GM23338 (cell line): ENCODE results near the gene ZZZ3. TPM values are rescaled to one million over a fixed set of nuclear protein-coding genes. Genes with fewer than 3 reads are reported as not detected.

Source experiments
- ATAC-seq: fragments of 200-7000 bp; cut with Tn5 transposase; 3 replicates; pipeline ENCODE4 v1.9.1; 2020
- DNase-seq: peaks from one replicate; pipeline ENCODE4 v3.0.0-alpha.2; 2015; ENCODE audit warnings: low spot score
- H2AFZ ChIP-seq: fragments of 200-600 bp; sonication (generic); 2 replicates; pipeline ENCODE4 v1.8.0; 2016; ENCODE audit warnings: antibody characterized with exemption, mild to moderate bottlenecking, moderate library complexity
- H3F3A ChIP-seq: fragments of 200-600 bp; sonication (generic); replicated peaks from 2 replicates; pipeline ENCODE4 v1.8.0; 2017; ENCODE audit warnings: antibody characterized with exemption, mixed run types, low read depth
- H3K27ac ChIP-seq: fragments of 200-600 bp; sonication (generic); 2 replicates; pipeline ENCODE4 v1.6.1; 2016; ENCODE audit warnings: low read depth
- H3K27me3 ChIP-seq: fragments of 200-600 bp; sonication (generic); 2 replicates; pipeline ENCODE4 v1.8.0; 2016; ENCODE audit warnings: mild to moderate bottlenecking, mixed run types, moderate library complexity; ENCODE audit not compliant: insufficient read depth
- H3K36me3 ChIP-seq: fragments of 200-600 bp; sonication (generic); 2 replicates; pipeline ENCODE4 v1.8.0; 2016; ENCODE audit warnings: mild to moderate bottlenecking; ENCODE audit not compliant: insufficient read depth
- H3K4me1 ChIP-seq: fragments of 200-600 bp; sonication (generic); 2 replicates; pipeline ENCODE4 v1.8.0; 2016; ENCODE audit warnings: mild to moderate bottlenecking, moderate library complexity; ENCODE audit not compliant: insufficient read depth
- H3K4me2 ChIP-seq: fragments of 200-600 bp; sonication (generic); 2 replicates; pipeline ENCODE4 v1.7.1; 2017; ENCODE audit warnings: mixed run types
- H3K4me3 ChIP-seq: fragments of 200-600 bp; sonication (generic); 2 replicates; pipeline ENCODE4 v1.6.1; 2016; ENCODE audit warnings: mixed run types
- H3K79me2 ChIP-seq: fragments of 200-600 bp; sonication (generic); replicated peaks from 2 replicates; pipeline ENCODE4 v1.8.0; 2017; ENCODE audit warnings: mild to moderate bottlenecking; ENCODE audit not compliant: insufficient read depth
- H3K9me2 ChIP-seq: fragments of 200-600 bp; sonication (generic); 2 replicates; pipeline ENCODE4 v1.8.0; 2017; ENCODE audit not compliant: insufficient read depth
- H4K20me1 ChIP-seq: fragments of 200-600 bp; sonication (generic); replicated peaks from 2 replicates; pipeline ENCODE4 v1.8.0; 2017; ENCODE audit warnings: mild to moderate bottlenecking; ENCODE audit not compliant: insufficient read depth
- H3K27ac Mint-ChIP-seq: 2 replicates; pipeline ENCODE4 v1.8.0; 2020; ENCODE audit warnings: inconsistent platforms, mild to moderate bottlenecking, moderate library complexity, mixed read lengths
- H3K27me3 Mint-ChIP-seq: 3 replicates; pipeline ENCODE4 v1.8.0; 2022; ENCODE audit warnings: low read depth, mild to moderate bottlenecking, moderate library complexity, mixed read lengths, inconsistent platforms; ENCODE audit not compliant: insufficient read depth, poor library complexity
- H3K36me3 Mint-ChIP-seq: 3 replicates; pipeline ENCODE4 v1.8.0; 2021; ENCODE audit warnings: low read depth, mild to moderate bottlenecking, inconsistent platforms, moderate library complexity, mixed read lengths
- H3K4me1 Mint-ChIP-seq: 3 replicates; pipeline ENCODE4 v1.8.0; 2020; ENCODE audit warnings: mild to moderate bottlenecking, inconsistent platforms, mixed read lengths
- H3K4me3 Mint-ChIP-seq: 3 replicates; pipeline ENCODE4 v1.8.0; 2021; ENCODE audit warnings: moderate library complexity, mild to moderate bottlenecking, inconsistent platforms, mixed read lengths
- H3K9me3 Mint-ChIP-seq: 3 replicates; pipeline ENCODE4 v1.8.0; 2020; ENCODE audit warnings: moderate library complexity, mild to moderate bottlenecking, inconsistent platforms, mixed read lengths
- CREB1 ChIP-seq: fragments of 250-450 bp; sonication (Bioruptor Pico); IDR thresholded peaks from 2 replicates; pipeline ENCODE4 v1.5.0; 2020; ENCODE audit warnings: low read depth, mild to moderate bottlenecking, moderate library complexity
- EZH2 ChIP-seq: fragments of 200-600 bp; sonication (generic); IDR thresholded peaks from one replicate; pipeline ENCODE4 v1.8.0; 2017; ENCODE audit warnings: antibody characterized with exemption, mild to moderate bottlenecking, low read depth; ENCODE audit not compliant: unreplicated experiment
- NANOG ChIP-seq: IDR thresholded peaks from 2 replicates; pipeline ENCODE4 v1.6.1; 2016; ENCODE audit warnings: antibody characterized with exemption, borderline replicate concordance
- POLR2AphosphoS5 ChIP-seq: IDR thresholded peaks from 2 replicates; pipeline ENCODE4 v1.6.1; 2016; ENCODE audit warnings: antibody characterized with exemption, low read depth
- REST ChIP-seq: IDR thresholded peaks from one replicate; pipeline ENCODE4 v1.6.1; 2018; ENCODE audit warnings: antibody characterized with exemption; ENCODE audit not compliant: unreplicated experiment
- STAT1 ChIP-seq: IDR thresholded peaks from one replicate; pipeline ENCODE4 v1.6.1; 2016; ENCODE audit warnings: antibody characterized with exemption; ENCODE audit not compliant: unreplicated experiment
- ZNF114 ChIP-seq: fragments of 250-450 bp; sonication (Bioruptor Pico); IDR thresholded peaks from 2 replicates; pipeline ENCODE4 v1.5.0; 2020; ENCODE audit warnings: mild to moderate bottlenecking, moderate library complexity
- ZNF331 ChIP-seq: fragments of 250-450 bp; sonication (Bioruptor Pico); IDR thresholded peaks from 2 replicates; pipeline ENCODE4 v1.5.0; 2020; ENCODE audit warnings: low read depth, mild to moderate bottlenecking, moderate library complexity
- polyA plus RNA-seq: library from polyadenylated mRNA; unstranded; fragments of >200 nt; fragmentation: Nextera tagmentation; extraction: Ambion mirVana; gene quantifications from 2 replicates; pipeline ENCODE4 v1.2.1, GENCODE V29; 2016
- total RNA-seq: library from RNA; depleted of rRNA; stranded (reverse); fragments of >200 nt; shearing (Covaris generic); gene quantifications from 2 replicates; pipeline ENCODE4 v1.2.3, GENCODE V29; 2014
- TF ChIP-seq, protein P1 (sequence below): fragments of 250-450 bp; sonication (Bioruptor Pico); IDR thresholded peaks from 2 replicates; pipeline ENCODE4 v1.5.0; 2020; ENCODE audit warnings: mild to moderate bottlenecking, moderate library complexity
- TF ChIP-seq, protein P2 (sequence below), 2 experiments: fragments of 200-600 bp in 1 of 2; sonication (generic) in 1 of 2; conservative IDR thresholded peaks; 2 replicates each; pipeline versions ENCODE4 v1.5.1 to v1.6.1; 2016 to 2017; ENCODE audit warnings: antibody characterized with exemption in 2 of 2, low read depth in 2 of 2, mild to moderate bottlenecking in 2 of 2, moderate library complexity in 1 of 2
- TF ChIP-seq, protein P3 (sequence below): IDR thresholded peaks from 2 replicates; pipeline ENCODE4 v1.6.1; 2016; ENCODE audit warnings: antibody characterized with exemption

ZZZ3 gene
- total and polyA plus RNA-seq, 2 experiments from 2014 or later = 33.4 to 107 TPM

DNA sequence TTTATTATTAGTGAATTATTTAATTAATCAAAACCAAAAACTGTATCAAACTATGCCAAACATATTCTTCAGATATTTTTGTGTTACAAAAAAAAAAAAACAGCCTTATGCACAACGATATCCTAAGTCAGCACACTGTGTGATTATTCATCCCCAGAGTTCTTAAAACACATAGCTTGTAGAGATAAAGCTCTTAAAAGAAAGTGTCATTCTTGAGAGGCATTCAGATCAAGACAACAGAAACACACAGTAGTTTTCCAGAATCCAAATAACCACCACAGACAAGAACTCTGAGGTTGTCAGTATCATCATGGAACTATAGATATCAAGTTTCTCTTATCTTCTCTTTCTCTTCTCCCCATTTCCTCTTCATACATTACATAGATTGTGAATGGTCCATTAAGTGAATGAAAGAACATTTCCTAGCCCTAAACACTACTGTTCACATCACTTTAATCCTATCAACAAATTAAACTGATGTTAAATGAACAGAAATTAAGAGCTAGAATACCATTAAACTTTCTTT lies 13.5 kb downstream of the ZZZ3 start (continued):
- TF ChIP-seq, protein P1, sequence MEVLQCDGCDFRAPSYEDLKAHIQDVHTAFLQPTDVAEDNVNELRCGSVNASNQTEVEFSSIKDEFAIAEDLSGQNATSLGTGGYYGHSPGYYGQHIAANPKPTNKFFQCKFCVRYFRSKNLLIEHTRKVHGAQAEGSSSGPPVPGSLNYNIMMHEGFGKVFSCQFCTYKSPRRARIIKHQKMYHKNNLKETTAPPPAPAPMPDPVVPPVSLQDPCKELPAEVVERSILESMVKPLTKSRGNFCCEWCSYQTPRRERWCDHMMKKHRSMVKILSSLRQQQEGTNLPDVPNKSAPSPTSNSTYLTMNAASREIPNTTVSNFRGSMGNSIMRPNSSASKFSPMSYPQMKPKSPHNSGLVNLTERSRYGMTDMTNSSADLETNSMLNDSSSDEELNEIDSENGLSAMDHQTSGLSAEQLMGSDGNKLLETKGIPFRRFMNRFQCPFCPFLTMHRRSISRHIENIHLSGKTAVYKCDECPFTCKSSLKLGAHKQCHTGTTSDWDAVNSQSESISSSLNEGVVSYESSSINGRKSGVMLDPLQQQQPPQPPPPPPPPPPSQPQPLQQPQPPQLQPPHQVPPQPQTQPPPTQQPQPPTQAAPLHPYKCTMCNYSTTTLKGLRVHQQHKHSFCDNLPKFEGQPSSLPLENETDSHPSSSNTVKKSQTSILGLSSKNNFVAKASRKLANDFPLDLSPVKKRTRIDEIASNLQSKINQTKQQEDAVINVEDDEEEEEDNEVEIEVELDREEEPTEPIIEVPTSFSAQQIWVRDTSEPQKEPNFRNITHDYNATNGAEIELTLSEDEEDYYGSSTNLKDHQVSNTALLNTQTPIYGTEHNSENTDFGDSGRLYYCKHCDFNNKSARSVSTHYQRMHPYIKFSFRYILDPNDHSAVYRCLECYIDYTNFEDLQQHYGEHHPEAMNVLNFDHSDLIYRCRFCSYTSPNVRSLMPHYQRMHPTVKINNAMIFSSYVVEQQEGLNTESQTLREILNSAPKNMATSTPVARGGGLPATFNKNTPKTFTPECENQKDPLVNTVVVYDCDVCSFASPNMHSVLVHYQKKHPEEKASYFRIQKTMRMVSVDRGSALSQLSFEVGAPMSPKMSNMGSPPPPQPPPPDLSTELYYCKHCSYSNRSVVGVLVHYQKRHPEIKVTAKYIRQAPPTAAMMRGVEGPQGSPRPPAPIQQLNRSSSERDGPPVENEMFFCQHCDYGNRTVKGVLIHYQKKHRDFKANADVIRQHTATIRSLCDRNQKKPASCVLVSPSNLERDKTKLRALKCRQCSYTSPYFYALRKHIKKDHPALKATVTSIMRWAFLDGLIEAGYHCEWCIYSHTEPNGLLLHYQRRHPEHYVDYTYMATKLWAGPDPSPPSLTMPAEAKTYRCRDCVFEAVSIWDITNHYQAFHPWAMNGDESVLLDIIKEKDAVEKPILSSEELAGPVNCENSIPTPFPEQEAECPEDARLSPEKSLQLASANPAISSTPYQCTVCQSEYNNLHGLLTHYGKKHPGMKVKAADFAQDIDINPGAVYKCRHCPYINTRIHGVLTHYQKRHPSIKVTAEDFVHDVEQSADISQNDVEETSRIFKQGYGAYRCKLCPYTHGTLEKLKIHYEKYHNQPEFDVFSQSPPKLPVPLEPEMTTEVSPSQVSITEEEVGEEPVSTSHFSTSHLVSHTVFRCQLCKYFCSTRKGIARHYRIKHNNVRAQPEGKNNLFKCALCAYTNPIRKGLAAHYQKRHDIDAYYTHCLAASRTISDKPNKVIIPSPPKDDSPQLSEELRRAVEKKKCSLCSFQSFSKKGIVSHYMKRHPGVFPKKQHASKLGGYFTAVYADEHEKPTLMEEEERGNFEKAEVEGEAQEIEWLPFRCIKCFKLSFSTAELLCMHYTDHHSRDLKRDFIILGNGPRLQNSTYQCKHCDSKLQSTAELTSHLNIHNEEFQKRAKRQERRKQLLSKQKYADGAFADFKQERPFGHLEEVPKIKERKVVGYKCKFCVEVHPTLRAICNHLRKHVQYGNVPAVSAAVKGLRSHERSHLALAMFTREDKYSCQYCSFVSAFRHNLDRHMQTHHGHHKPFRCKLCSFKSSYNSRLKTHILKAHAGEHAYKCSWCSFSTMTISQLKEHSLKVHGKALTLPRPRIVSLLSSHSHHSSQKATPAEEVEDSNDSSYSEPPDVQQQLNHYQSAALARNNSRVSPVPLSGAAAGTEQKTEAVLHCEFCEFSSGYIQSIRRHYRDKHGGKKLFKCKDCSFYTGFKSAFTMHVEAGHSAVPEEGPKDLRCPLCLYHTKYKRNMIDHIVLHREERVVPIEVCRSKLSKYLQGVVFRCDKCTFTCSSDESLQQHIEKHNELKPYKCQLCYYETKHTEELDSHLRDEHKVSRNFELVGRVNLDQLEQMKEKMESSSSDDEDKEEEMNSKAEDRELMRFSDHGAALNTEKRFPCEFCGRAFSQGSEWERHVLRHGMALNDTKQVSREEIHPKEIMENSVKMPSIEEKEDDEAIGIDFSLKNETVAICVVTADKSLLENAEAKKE (CRISPR knock-in tag) = no peak
- TF ChIP-seq ZNF114 = no peak
- no peak for TF ChIP-seq NANOG
- no peak for TF ChIP-seq STAT1
- no peak for TF ChIP-seq EZH2
- no peak for TF ChIP-seq POLR2AphosphoS5
- TF ChIP-seq CREB1 = no peak
- TF ChIP-seq, protein P2, sequence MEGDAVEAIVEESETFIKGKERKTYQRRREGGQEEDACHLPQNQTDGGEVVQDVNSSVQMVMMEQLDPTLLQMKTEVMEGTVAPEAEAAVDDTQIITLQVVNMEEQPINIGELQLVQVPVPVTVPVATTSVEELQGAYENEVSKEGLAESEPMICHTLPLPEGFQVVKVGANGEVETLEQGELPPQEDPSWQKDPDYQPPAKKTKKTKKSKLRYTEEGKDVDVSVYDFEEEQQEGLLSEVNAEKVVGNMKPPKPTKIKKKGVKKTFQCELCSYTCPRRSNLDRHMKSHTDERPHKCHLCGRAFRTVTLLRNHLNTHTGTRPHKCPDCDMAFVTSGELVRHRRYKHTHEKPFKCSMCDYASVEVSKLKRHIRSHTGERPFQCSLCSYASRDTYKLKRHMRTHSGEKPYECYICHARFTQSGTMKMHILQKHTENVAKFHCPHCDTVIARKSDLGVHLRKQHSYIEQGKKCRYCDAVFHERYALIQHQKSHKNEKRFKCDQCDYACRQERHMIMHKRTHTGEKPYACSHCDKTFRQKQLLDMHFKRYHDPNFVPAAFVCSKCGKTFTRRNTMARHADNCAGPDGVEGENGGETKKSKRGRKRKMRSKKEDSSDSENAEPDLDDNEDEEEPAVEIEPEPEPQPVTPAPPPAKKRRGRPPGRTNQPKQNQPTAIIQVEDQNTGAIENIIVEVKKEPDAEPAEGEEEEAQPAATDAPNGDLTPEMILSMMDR (conservative IDR thresholded peaks at IDR 0.05; ENCODE audit: low read depth in 2 of 2) = no peak

GRCh38 chr1:77664939-77665516 lies 17.4 kb downstream of the ZZZ3 start:
- Histone ChIP-seq H2AFZ (no peak overlapping the region), H3F3A (no peaks in the 10 kb centered on the region), H3K9me2 (no peaks in the 10 kb centered on the region), H4K20me1 (peaks cover 36% of the 10 kb centered on the region), H3K4me2 (no peak overlapping the region), H3K27ac (no peak overlapping the region), H3K27me3 (no peaks in the 10 kb centered on the region), H3K79me2 (peaks cover 100% of the 10 kb centered on the region), H3K36me3 (no peaks in the 10 kb centered on the region), H3K4me1 (no peaks in the 10 kb centered on the region), H3K4me3 (no peak overlapping the region)
- DNase-seq (no peak), ATAC-seq (no peak)
- Mint-ChIP-seq H3K27me3 (peaks cover 9% of the 10 kb centered on the region), H3K9me3 (no peaks in the 10 kb centered on the region), H3K4me1 (peaks cover 2% of the 10 kb centered on the region; the same call in 1 of the 3 replicates), H3K4me3 (no peak overlapping the region), H3K36me3 (no peaks in the 10 kb centered on the region; the same call in 2 of the 3 replicates), H3K27ac (no peak overlapping the region)
- TF ChIP-seq REST = no peak
- TF ChIP-seq CREB1 = no peak
- no peak for TF ChIP-seq NANOG
- TF ChIP-seq ZNF331 = no peak
- TF ChIP-seq, protein P3, sequence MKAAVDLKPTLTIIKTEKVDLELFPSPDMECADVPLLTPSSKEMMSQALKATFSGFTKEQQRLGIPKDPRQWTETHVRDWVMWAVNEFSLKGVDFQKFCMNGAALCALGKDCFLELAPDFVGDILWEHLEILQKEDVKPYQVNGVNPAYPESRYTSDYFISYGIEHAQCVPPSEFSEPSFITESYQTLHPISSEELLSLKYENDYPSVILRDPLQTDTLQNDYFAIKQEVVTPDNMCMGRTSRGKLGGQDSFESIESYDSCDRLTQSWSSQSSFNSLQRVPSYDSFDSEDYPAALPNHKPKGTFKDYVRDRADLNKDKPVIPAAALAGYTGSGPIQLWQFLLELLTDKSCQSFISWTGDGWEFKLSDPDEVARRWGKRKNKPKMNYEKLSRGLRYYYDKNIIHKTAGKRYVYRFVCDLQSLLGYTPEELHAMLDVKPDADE = no peak
- TF ChIP-seq STAT1 = no peak
- no peak for TF ChIP-seq EZH2
